GM23248 (cell line): ENCODE data around the gene UST.

Source experiments
- EZH2 ChIP-seq: fragments of 200-600 bp; sonication (generic); IDR thresholded peaks from 2 replicates; pipeline ENCODE4 v1.6.1; 2018; ENCODE audit warnings: antibody characterized with exemption, mild to moderate bottlenecking; ENCODE audit not compliant: insufficient read depth, poor library complexity, severe bottlenecking
- EZH2phosphoT487 ChIP-seq: fragments of 200-600 bp; sonication (generic); IDR thresholded peaks from 2 replicates; pipeline ENCODE4 v1.6.1; 2018; ENCODE audit warnings: antibody characterized with exemption, moderate library complexity, mild to moderate bottlenecking, low read depth; ENCODE audit not compliant: insufficient read depth

- TF ChIP-seq EZH2phosphoT487 (no peak), EZH2 (no peak)
These were observed 22.4 kb upstream of the UST start for GRCh38 chr6:148724428-148724827.
